BE2C (cell line): ENCODE data around the gene CCL19.

ENCODE experiments used
- DNase-seq: peaks from one replicate; pipeline ENCODE4 v3.0.0-alpha.2; 2020
- H3K27me3 ChIP-seq: fragments of 250-450 bp; sonication (Bioruptor Pico); 2 replicates; pipeline ENCODE4 v1.5.1; 2020; ENCODE audit warnings: mild to moderate bottlenecking
- H3K36me3 ChIP-seq: fragments of 250-450 bp; sonication (Bioruptor Pico); 2 replicates; pipeline ENCODE4 v1.5.1; 2020; ENCODE audit warnings: mild to moderate bottlenecking
- H3K4me1 ChIP-seq: fragments of 250-450 bp; sonication (Bioruptor Pico); 2 replicates; pipeline ENCODE4 v1.5.1; 2020
- H3K4me3 ChIP-seq: 2 replicates; pipeline ENCODE4 v1.5.1; 2011; ENCODE audit warnings: low read depth, low read length
- H3K9me3 ChIP-seq: fragments of 250-450 bp; sonication (Bioruptor Pico); 2 replicates; pipeline ENCODE4 v1.5.1; 2020
- CTCF ChIP-seq: IDR thresholded peaks from 2 replicates; pipeline ENCODE4 v1.5.1; 2012; ENCODE audit warnings: mild to moderate bottlenecking, low read depth, low read length

The CCL19 gene

DNA sequence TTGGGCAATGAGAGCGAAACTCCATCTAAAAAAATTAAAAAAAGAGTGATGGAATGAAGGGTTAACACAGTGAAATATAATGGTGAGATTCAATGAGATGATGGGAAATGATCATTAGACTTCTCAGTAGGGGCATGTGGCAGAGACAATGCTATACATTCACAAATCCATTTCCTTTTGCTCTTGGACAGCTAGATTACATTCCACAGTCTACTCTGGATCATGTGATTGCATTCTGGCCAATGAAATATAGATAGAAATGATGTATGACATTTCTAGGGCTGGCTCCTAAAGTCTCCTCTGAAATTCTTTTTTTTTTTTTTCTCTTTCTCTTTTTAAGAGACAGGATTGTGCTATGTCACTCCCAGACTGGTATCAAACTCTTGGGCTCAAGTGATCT lies 48.4 kb downstream of the CCL19 start:
- H3K4me3 ChIP-seq = no peak overlapping the region
- no peaks in the 10 kb centered on the region for H3K9me3 ChIP-seq
- H3K36me3 ChIP-seq = no peaks in the 10 kb centered on the region
- H3K27me3 ChIP-seq = no peaks in the 10 kb centered on the region
- DNase-seq = no peak
- peaks cover 8% of the 10 kb centered on the region for H3K4me1 ChIP-seq
- TF ChIP-seq CTCF = no peak
